Ishikawa (cell line): ENCODE data around the gene CCDC38.

Experiments
- CEBPB ChIP-seq: IDR thresholded peaks from 2 replicates; pipeline ENCODE4 v1.6.1; 2012
- EGR1 ChIP-seq: IDR thresholded peaks from 2 replicates; pipeline ENCODE4 v1.6.1; 2012
- EP300 ChIP-seq: IDR thresholded peaks from 2 replicates; pipeline ENCODE4 v1.6.1; 2012; ENCODE audit warnings: borderline replicate concordance
- NFIC ChIP-seq: IDR thresholded peaks from 2 replicates; pipeline ENCODE4 v1.6.1; 2012
- RAD21 ChIP-seq: IDR thresholded peaks from 2 replicates; pipeline ENCODE4 v1.6.1; 2012; ENCODE audit warnings: low read depth
- REST ChIP-seq: IDR thresholded peaks from 2 replicates; pipeline ENCODE4 v1.6.1; 2012; ENCODE audit warnings: low read depth, mild to moderate bottlenecking
- TAF1 ChIP-seq: IDR thresholded peaks from 2 replicates; pipeline ENCODE4 v1.6.1; 2012; ENCODE audit warnings: low read depth, mild to moderate bottlenecking
- TEAD4 ChIP-seq: IDR thresholded peaks from 2 replicates; pipeline ENCODE4 v1.6.1; 2012
- YY1 ChIP-seq: IDR thresholded peaks from 2 replicates; pipeline ENCODE4 v1.6.1; 2012; ENCODE audit warnings: low read depth
- ZBTB7A ChIP-seq: IDR thresholded peaks from 2 replicates; pipeline ENCODE4 v1.6.1; 2012; ENCODE audit warnings: low read depth
- TF ChIP-seq, protein P1 (sequence below): IDR thresholded peaks from 2 replicates; pipeline ENCODE4 v1.6.1; 2012
- TF ChIP-seq, protein P2 (sequence below): IDR thresholded peaks from 2 replicates; pipeline ENCODE4 v1.6.1; 2012

- TF ChIP-seq CEBPB, result no peak
- no peak for TF ChIP-seq NFIC
- TF ChIP-seq YY1, result no peak
- TF ChIP-seq TEAD4, result no peak
- no peak for TF ChIP-seq EP300
- no peak for TF ChIP-seq REST
- no peak for TF ChIP-seq RAD21
- no peak for TF ChIP-seq EGR1
- no peak for TF ChIP-seq ZBTB7A
- TF ChIP-seq, protein P1, sequence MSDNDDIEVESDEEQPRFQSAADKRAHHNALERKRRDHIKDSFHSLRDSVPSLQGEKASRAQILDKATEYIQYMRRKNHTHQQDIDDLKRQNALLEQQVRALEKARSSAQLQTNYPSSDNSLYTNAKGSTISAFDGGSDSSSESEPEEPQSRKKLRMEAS, result no peak
- TF ChIP-seq, protein P2, sequence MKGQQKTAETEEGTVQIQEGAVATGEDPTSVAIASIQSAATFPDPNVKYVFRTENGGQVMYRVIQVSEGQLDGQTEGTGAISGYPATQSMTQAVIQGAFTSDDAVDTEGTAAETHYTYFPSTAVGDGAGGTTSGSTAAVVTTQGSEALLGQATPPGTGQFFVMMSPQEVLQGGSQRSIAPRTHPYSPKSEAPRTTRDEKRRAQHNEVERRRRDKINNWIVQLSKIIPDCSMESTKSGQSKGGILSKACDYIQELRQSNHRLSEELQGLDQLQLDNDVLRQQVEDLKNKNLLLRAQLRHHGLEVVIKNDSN, result no peak
- no peak for TF ChIP-seq TAF1
Observed at GRCh38 chr12:95882080-95882479, 60.3 kb downstream of the CCDC38 start.
